K562 (cell line): ENCODE data around the gene SHF. TPM values are rescaled to one million over a fixed set of nuclear protein-coding genes. Genes with fewer than 3 reads are reported as not detected.

ENCODE experiments used
- AFF4 ChIP-seq: sonication (generic); formaldehyde crosslinking; IDR thresholded peaks from 2 replicates; pipeline ENCODE4 v1.8.0; 2023; ENCODE audit warnings: mild to moderate bottlenecking, missing genetic modification reagents
- CTCF ChIP-seq, 3 experiments: IDR thresholded peaks in 2 of 3; conservative IDR thresholded peaks in 1 of 3; 2 replicates each; pipeline ENCODE4 v1.5.1; 2011 to 2012; ENCODE audit warnings: low read length in 3 of 3, mild to moderate bottlenecking in 3 of 3, control low read depth in 2 of 3, improper control_type of control experiment in 1 of 3, inconsistent platforms in 1 of 3, low read depth in 1 of 3, mixed read lengths in 1 of 3, moderate library complexity in 1 of 3; ENCODE audit not compliant: insufficient read depth in 2 of 3
- EGR1 ChIP-seq: fragments of 450-650 bp; conservative IDR thresholded peaks from 2 replicates; pipeline ENCODE4 v1.6.1; 2017; ENCODE audit warnings: mild to moderate bottlenecking
- ETV1 ChIP-seq: fragments of 450-650 bp; conservative IDR thresholded peaks from 2 replicates; pipeline ENCODE4 v1.6.1; 2016; ENCODE audit warnings: missing genetic modification characterization, control low read depth, low read depth, missing compliant biosample characterization
- HNRNPLL ChIP-seq: fragments of 200-400 bp; formaldehyde crosslinking; IDR thresholded peaks from 2 replicates; pipeline ENCODE4 v1.6.1; 2017; ENCODE audit warnings: low read length, low read depth, mild to moderate bottlenecking; ENCODE audit not compliant: poor library complexity, severe bottlenecking
- PHF8 ChIP-seq: fragments of 200-600 bp; sonication (generic); IDR thresholded peaks from 2 replicates; pipeline ENCODE4 v1.6.1; 2012; ENCODE audit warnings: mixed run types, mild to moderate bottlenecking, inconsistent platforms, low read length, moderate library complexity, borderline replicate concordance
- RBBP5 ChIP-seq: fragments of 200-600 bp; sonication (generic); IDR thresholded peaks from 2 replicates; pipeline ENCODE4 v1.6.1; 2012; ENCODE audit warnings: borderline replicate concordance, mild to moderate bottlenecking, low read length, control low read depth, inconsistent platforms; ENCODE audit not compliant: insufficient read depth, poor library complexity, severe bottlenecking
- TSC22D4 ChIP-seq: fragments of 450-650 bp; IDR thresholded peaks from 2 replicates; pipeline ENCODE4 v1.6.1; 2016; ENCODE audit warnings: missing genetic modification characterization, missing biosample characterization, control low read depth
- ZNF449 ChIP-seq: fragments of 250-450 bp; sonication (Bioruptor Pico); IDR thresholded peaks from 2 replicates; pipeline ENCODE4 v1.8.0; 2022; ENCODE audit warnings: moderate library complexity, mild to moderate bottlenecking, inconsistent platforms
- ZNF592 ChIP-seq: fragments of 450-650 bp; IDR thresholded peaks from 2 replicates; pipeline ENCODE4 v1.6.1; 2017; ENCODE audit warnings: antibody characterized with exemption, mild to moderate bottlenecking
- polyA plus RNA-seq, 8 experiments: library from polyadenylated mRNA; depleted of rRNA in 4 of 8; stranded (reverse) in 5 of 8; unstranded in 3 of 8; fragments of >200 nt; fragmentation: Nextera tagmentation in 2 of 8; fragmentation: Illumina TruSeq in 1 of 8; extraction: Ambion mirVana in 2 of 8; extraction: Trizol in 1 of 8; gene quantifications; 2 replicates each; pipeline versions ENCODE4 v1.2.1 to v1.2.3, GENCODE V29; 2011 to 2014; ENCODE audit warnings: inconsistent platforms in 1 of 8, missing spikeins in 1 of 8
- total RNA-seq, 7 experiments: library from RNA; depleted of rRNA in 6 of 7; stranded (reverse); fragments of >200 nt in 6 of 7; fragmentation: Illumina TruSeq in 2 of 7; extraction: Trizol in 2 of 7; gene quantifications; 2 replicates each; pipeline versions ENCODE4 v1.2.1 to v1.2.3, GENCODE V29; 2011 to 2021; ENCODE audit warnings: low replicate concordance in 1 of 7

Gene SHF
- total and polyA plus RNA-seq, 9 of the 15 experiments (the other 6 are each of a cell fraction or from before 2014, with no cell fraction given): 0.51 to 2.2 (median 0.85) TPM; not detected in 2

- TF ChIP-seq TSC22D4 (tag): no peak
- no peak for TF ChIP-seq ZNF449
- TF ChIP-seq ETV1: 0 out of 2 replicates have a peak, but pooled peaks have one; percentile 29
- peak; percentile 80 for TF ChIP-seq ZNF592
- TF ChIP-seq EGR1: 0 out of 2 replicates have a peak, but pooled peaks have one; percentile 3
- TF ChIP-seq CTCF (IDR thresholded peaks at IDR 0.05 in 2 of 3, conservative IDR thresholded peaks at IDR 0.05 in 1 of 3; ENCODE audit: insufficient read depth in 2 of 3, low read depth in 1 of 3, low read length in 3 of 3): peak; percentile 78 to 95 (median 86)
- no peak for TF ChIP-seq AFF4 (CRISPR knock-in tag)
- peak; percentile 48 for TF ChIP-seq HNRNPLL
- peak; percentile 77 for TF ChIP-seq PHF8
- peak; percentile 64 for TF ChIP-seq RBBP5
Measured at GRCh38 chr15:45166834-45167630, 20.7 kb downstream of the SHF start (continued).
